ENCODE data around the gene ECI1. TPM values are rescaled to one million over a fixed set of nuclear protein-coding genes. Genes with fewer than 3 reads are reported as not detected.
A peak's percentile ranks its signal among the peaks of the same experiment; 100 is the strongest.

ECI1 gene
- total RNA-seq, 1 experiment from 2014 or later: 140 TPM

GRCh38 chr16:2226245-2226793 is 25.1 kb downstream of the ECI1 start:
- Histone ChIP-seq H3K4me3 (replicated peaks in 1 of 2; ENCODE audit: low read depth in 1 of 2, low read length in 2 of 2) (no peak overlapping the region), H3K27ac (ENCODE audit: low read depth, low read length) (peak overlapping the region; percentile 97), H3K79me2 (ENCODE audit: insufficient read depth, low read length) (peaks cover 63% of the 10 kb centered on the region), H3K36me3 (ENCODE audit: control insufficient read depth in 1 of 2, insufficient read depth in 2 of 2, low read length in 2 of 2) (peaks cover 6 to 16% of the 10 kb centered on the region in 2 experiments; a peak in 3 of 4 replicates), H3K27me3 (ENCODE audit: insufficient read depth, low read length) (no peaks in the 10 kb centered on the region), H4K20me1 (ENCODE audit: insufficient read depth) (no peaks in the 10 kb centered on the region; the same call in 1 of the 2 replicates), H3K9ac (ENCODE audit: low read length) (no peak overlapping the region), H2AFZ (ENCODE audit: low read depth, low read length, poor library complexity, severe bottlenecking) (no peak overlapping the region), H3K9me3 (ENCODE audit: control insufficient read depth in 1 of 2, insufficient read depth in 1 of 2, low read depth in 1 of 2, low read length in 2 of 2) (no peaks in the 10 kb centered on the region), H3K4me2 (ENCODE audit: low read length) (peak overlapping the region; percentile 75), H3K9me2 (ENCODE audit: insufficient read depth) (no peaks in the 10 kb centered on the region), H3K4me1 (ENCODE audit: control insufficient read depth in 1 of 2, insufficient read depth in 2 of 2, low read length in 2 of 2) (peaks cover 25 to 30% of the 10 kb centered on the region in 2 experiments)
- TF ChIP-seq ATF3 (IDR thresholded peaks at IDR 0.05) (no peak), REST (IDR thresholded peaks at IDR 0.05; ENCODE audit: low read depth) (no peak), RAD21 (IDR thresholded peaks at IDR 0.05; ENCODE audit: low read depth) (no peak), SRF (IDR thresholded peaks at IDR 0.05; ENCODE audit: low read depth) (no peak), SP1 (IDR thresholded peaks at IDR 0.05; ENCODE audit: low read depth) (no peak)
- POLR2A ChIA-PET: interaction anchor here (0.6 to 1.4 kb wide), 5 partner anchors 13 to 525 kb away, joined by 3 to 6 read pairs (median 4); partner anchors contain the start of genes ECI1 and TRAF7
- RAD21 ChIA-PET (ENCODE audit: low non-redundant PET in 1 of 2, low total read pairs in 2 of 2, uncharacterized antibody in 2 of 2, unreplicated experiment in 2 of 2): interaction anchor here (0.6 to 1.1 kb wide), 3 partner anchors 8 to 32 kb away, joined by 3 to 4 read pairs (median 3); no protein-coding TSS in a partner anchor
- no peak for ATAC-seq
- intact Hi-C loops (cut with micrococcal nuclease): no loop called here
- CTCF ChIA-PET: no interaction called here
- no peak for DNase-seq (ENCODE audit: low read depth, low spot score)
- TSS peak; percentile 11 for BruUV-seq (replicated peaks)

Measured in HCT116 (cell line).